ENCODE results near the gene MARK4.

- TF ChIP-seq CTCF (IDR thresholded peaks at IDR 0.05 in 2 of 3, conservative IDR thresholded peaks at IDR 0.05 in 1 of 3; ENCODE audit: borderline replicate concordance in 1 of 3, insufficient read depth in 1 of 3, low read depth in 2 of 3, low read length in 2 of 3), result no peak
- TF ChIP-seq POLR2AphosphoS5 (IDR thresholded peaks at IDR 0.05; ENCODE audit: low read depth, low read length), result no peak
- no peak for TF ChIP-seq MAX (IDR thresholded peaks at IDR 0.05)
- no peak for TF ChIP-seq ATF3 (IDR thresholded peaks at IDR 0.05)
- TF ChIP-seq POLR2A (IDR thresholded peaks at IDR 0.05; ENCODE audit: borderline replicate concordance, extremely low read depth, insufficient read depth, insufficient read length), result no peak
- TF ChIP-seq EZH2 (IDR thresholded peaks at IDR 0.05), result no peak
- TF ChIP-seq EZH2phosphoT487 (IDR thresholded peaks at IDR 0.05; ENCODE audit: borderline replicate concordance), result no peak
- no peak for TF ChIP-seq SRF (IDR thresholded peaks at IDR 0.05; ENCODE audit: low read depth)
- no peak for TF ChIP-seq REST (IDR thresholded peaks at IDR 0.05; ENCODE audit: low read depth)
Observed at GRCh38 chr19:45302416-45302815, 51.3 kb downstream of the MARK4 start.
